ENCODE measurements around the gene ZNF417.
A peak's percentile ranks its signal among the peaks of the same experiment; 100 is the strongest.
"Not testable (repeated sequence)": the region's sequence is repeated elsewhere in the genome, so short reads cannot be mapped to it uniquely, and the experiment has no call there.

The ZNF417 gene

GRCh38 chr19:57872450-57872849 is 43.9 kb downstream of the ZNF417 start:
- POLR2A ChIA-PET: no interaction called here
- CTCF ChIA-PET: no interaction called here

GRCh38 chr19:57870225-57870624 is 46.2 kb downstream of the ZNF417 start:
- TF ChIP-seq L3MBTL2 (conservative IDR thresholded peaks at IDR 0.05) (no peak), NFRKB (IDR thresholded peaks at IDR 0.05) (no peak), TARDBP (IDR thresholded peaks at IDR 0.05) (no peak), LEF1 (IDR thresholded peaks at IDR 0.05; ENCODE audit: borderline replicate concordance) (no peak), BHLHE40 (IDR thresholded peaks at IDR 0.05; ENCODE audit: borderline replicate concordance) (no peak), SP1 (IDR thresholded peaks at IDR 0.05) (no peak), FOXK2 (IDR thresholded peaks at IDR 0.05) (no peak), ZNF384 (IDR thresholded peaks at IDR 0.05) (no peak), HDGF (IDR thresholded peaks at IDR 0.05; ENCODE audit: borderline replicate concordance) (no peak), CTBP1 (IDR thresholded peaks at IDR 0.05; ENCODE audit: borderline replicate concordance) (no peak), ELF4 (IDR thresholded peaks at IDR 0.05) (no peak), FOXM1 (IDR thresholded peaks at IDR 0.05; ENCODE audit: borderline replicate concordance) (no peak), SUZ12 (IDR thresholded peaks at IDR 0.05) (no peak), FOXA1 (IDR thresholded peaks at IDR 0.05) (no peak)
- TF ChIP-seq, protein P1, sequence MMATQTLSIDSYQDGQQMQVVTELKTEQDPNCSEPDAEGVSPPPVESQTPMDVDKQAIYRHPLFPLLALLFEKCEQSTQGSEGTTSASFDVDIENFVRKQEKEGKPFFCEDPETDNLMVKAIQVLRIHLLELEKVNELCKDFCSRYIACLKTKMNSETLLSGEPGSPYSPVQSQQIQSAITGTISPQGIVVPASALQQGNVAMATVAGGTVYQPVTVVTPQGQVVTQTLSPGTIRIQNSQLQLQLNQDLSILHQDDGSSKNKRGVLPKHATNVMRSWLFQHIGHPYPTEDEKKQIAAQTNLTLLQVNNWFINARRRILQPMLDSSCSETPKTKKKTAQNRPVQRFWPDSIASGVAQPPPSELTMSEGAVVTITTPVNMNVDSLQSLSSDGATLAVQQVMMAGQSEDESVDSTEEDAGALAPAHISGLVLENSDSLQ (IDR thresholded peaks at IDR 0.05): no peak
- CTCF ChIA-PET: no interaction called here
- POLR2A ChIA-PET: no interaction called here
- no peak for DNase-seq (ENCODE audit: extremely low spot score)

More at GRCh38 chr19:57872450-57872849, 43.9 kb downstream of the ZNF417 start:
- no peak for DNase-seq (ENCODE audit: extremely low spot score)
- TF ChIP-seq HDGF (IDR thresholded peaks at IDR 0.05; ENCODE audit: borderline replicate concordance) (no peak), ZNF384 (IDR thresholded peaks at IDR 0.05) (no peak), FOXM1 (IDR thresholded peaks at IDR 0.05; ENCODE audit: borderline replicate concordance) (no peak), NFRKB (IDR thresholded peaks at IDR 0.05) (no peak), FOXK2 (IDR thresholded peaks at IDR 0.05) (no peak), CTBP1 (IDR thresholded peaks at IDR 0.05; ENCODE audit: borderline replicate concordance) (no peak), TARDBP (IDR thresholded peaks at IDR 0.05) (no peak), LEF1 (IDR thresholded peaks at IDR 0.05; ENCODE audit: borderline replicate concordance) (no peak), ELF4 (IDR thresholded peaks at IDR 0.05) (no peak), ARNT (IDR thresholded peaks at IDR 0.05) (no peak), SP1 (IDR thresholded peaks at IDR 0.05) (no peak)

DNA sequence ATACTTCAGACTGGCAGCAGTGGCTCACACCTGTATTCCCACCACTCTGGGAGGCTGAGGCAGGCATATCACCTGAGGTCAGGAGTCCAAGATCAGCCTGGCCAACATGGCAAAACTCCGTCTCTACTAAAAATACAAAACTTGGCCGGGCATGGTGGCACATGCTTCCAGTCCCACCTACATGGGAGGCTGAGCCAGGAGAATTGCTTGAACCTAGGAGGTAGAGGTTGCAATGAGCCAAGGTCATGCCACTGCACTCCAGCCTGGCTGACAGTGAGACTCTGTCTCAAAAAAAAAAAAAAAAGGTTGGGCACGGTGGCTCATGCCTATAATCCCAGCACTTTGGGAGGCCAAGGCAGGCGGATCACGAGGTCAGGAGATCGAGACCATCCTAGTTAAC is 46.7 kb downstream of the ZNF417 start:
- POLR2A ChIA-PET; DNase-seq (ENCODE audit: extremely low spot score); CTCF ChIA-PET: not testable (repeated sequence)
- peak; percentile 45 for TF ChIP-seq L3MBTL2 (conservative IDR thresholded peaks at IDR 0.05)

DNA sequence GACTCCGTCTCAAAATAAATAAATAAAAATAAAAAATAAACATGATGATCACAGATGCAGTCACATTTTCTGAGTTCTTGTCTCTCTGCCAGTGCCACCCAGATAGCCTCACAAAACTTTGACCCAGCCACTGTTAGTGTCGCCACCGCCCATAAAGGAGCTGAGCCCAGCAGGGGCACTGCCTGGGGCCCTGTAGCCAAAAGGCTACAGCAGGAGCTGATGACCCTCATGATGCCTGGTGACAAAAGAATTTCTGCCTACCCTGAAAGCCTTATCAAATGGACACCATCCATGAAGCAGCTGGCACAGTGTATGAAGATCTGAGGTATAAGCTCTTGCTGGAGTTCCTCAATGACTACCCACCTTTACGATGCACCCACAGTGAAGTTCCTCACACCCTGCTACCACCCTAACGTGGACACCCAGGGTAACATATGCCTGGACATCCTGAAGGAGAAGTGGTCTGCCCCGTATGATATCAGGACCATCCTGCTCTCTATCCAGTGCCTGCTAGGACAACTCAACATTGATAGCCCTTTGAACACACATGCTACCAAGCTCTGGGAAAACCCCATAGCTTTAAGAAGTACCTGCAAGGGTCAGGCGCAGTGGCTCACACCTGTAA is 48.4 kb downstream of the ZNF417 start:
- ChIA-PET CTCF (no interaction called here), POLR2A (no interaction called here)
- TF ChIP-seq FOXM1 (IDR thresholded peaks at IDR 0.05; ENCODE audit: borderline replicate concordance) (no peak), BHLHE40 (IDR thresholded peaks at IDR 0.05; ENCODE audit: borderline replicate concordance) (no peak), ARNT (IDR thresholded peaks at IDR 0.05) (no peak), SP1 (IDR thresholded peaks at IDR 0.05) (no peak), TARDBP (IDR thresholded peaks at IDR 0.05) (no peak), ZNF384 (IDR thresholded peaks at IDR 0.05) (no peak), SUZ12 (IDR thresholded peaks at IDR 0.05) (no peak), FOXA1 (IDR thresholded peaks at IDR 0.05) (no peak), FOXK2 (IDR thresholded peaks at IDR 0.05) (no peak), L3MBTL2 (conservative IDR thresholded peaks at IDR 0.05) (no peak), CTBP1 (IDR thresholded peaks at IDR 0.05; ENCODE audit: borderline replicate concordance) (no peak), HDGF (IDR thresholded peaks at IDR 0.05; ENCODE audit: borderline replicate concordance) (no peak), ELF4 (IDR thresholded peaks at IDR 0.05) (no peak), NFRKB (IDR thresholded peaks at IDR 0.05) (no peak), LEF1 (IDR thresholded peaks at IDR 0.05; ENCODE audit: borderline replicate concordance) (no peak)
- TF ChIP-seq, protein P1 (IDR thresholded peaks at IDR 0.05): no peak
- DNase-seq (ENCODE audit: extremely low spot score): no peak

All from HEK293T (cell line).